ENCODE results near the gene OPN1SW.

Gene OPN1SW

GRCh38 chr7:128737867-128738385 is 37.7 kb downstream of the OPN1SW start:
- Histone ChIP-seq H3K4me3 (ENCODE audit: low read depth, low read length, poor library complexity, severe bottlenecking) (no peak overlapping the region), H3K27ac (ENCODE audit: low read depth, low read length, poor library complexity, severe bottlenecking) (no peak overlapping the region), H3K4me2 (ENCODE audit: low read length) (no peak overlapping the region), H3K9ac (ENCODE audit: low read length) (no peak overlapping the region), H3K27me3 (ENCODE audit: insufficient read depth, low read length) (no peaks in the 10 kb centered on the region), H3K9me2 (ENCODE audit: low read depth, low read length) (no peaks in the 10 kb centered on the region), H4K20me1 (ENCODE audit: insufficient read depth, low read length) (no peaks in the 10 kb centered on the region), H2AFZ (ENCODE audit: low read length) (peak overlapping the region; percentile 15), H3K79me2 (ENCODE audit: insufficient read depth, low read length) (peaks cover 36% of the 10 kb centered on the region), H3K4me1 (ENCODE audit: insufficient read depth, low read length, severe bottlenecking) (peaks cover 35% of the 10 kb centered on the region), H3F3A (ENCODE audit: insufficient read depth, low read length) (no peaks in the 10 kb centered on the region), H3K36me3 (ENCODE audit: insufficient read depth, low read length) (peaks cover 6% of the 10 kb centered on the region; the same call in 1 of the 2 replicates), H3K9me3 (ENCODE audit: low read length) (no peaks in the 10 kb centered on the region)
- TF ChIP-seq CTCF (IDR thresholded peaks at IDR 0.05; ENCODE audit: low read length): no peak
- no peak for TF ChIP-seq EZH2 (IDR thresholded peaks at IDR 0.05; ENCODE audit: borderline replicate concordance, low read length)

GRCh38 chr7:128737441-128737840 is 38.2 kb downstream of the OPN1SW start:
- Histone ChIP-seq H3K27me3 (ENCODE audit: insufficient read depth, low read length) (no peaks in the 10 kb centered on the region), H3K4me3 (ENCODE audit: low read depth, low read length, poor library complexity, severe bottlenecking) (no peak overlapping the region), H3K9ac (ENCODE audit: low read length) (no peak overlapping the region), H3K36me3 (ENCODE audit: insufficient read depth, low read length) (peaks cover 6% of the 10 kb centered on the region; the same call in 1 of the 2 replicates), H3K4me2 (ENCODE audit: low read length) (no peak overlapping the region), H3K79me2 (ENCODE audit: insufficient read depth, low read length) (peaks cover 32% of the 10 kb centered on the region), H3K9me2 (ENCODE audit: low read depth, low read length) (no peaks in the 10 kb centered on the region), H3K4me1 (ENCODE audit: insufficient read depth, low read length, severe bottlenecking) (peaks cover 35% of the 10 kb centered on the region), H2AFZ (ENCODE audit: low read length) (peak overlapping the region; percentile 15; the same call in 1 of the 2 replicates), H3K9me3 (ENCODE audit: low read length) (no peaks in the 10 kb centered on the region), H3K27ac (ENCODE audit: low read depth, low read length, poor library complexity, severe bottlenecking) (no peak overlapping the region), H3F3A (ENCODE audit: insufficient read depth, low read length) (no peaks in the 10 kb centered on the region), H4K20me1 (ENCODE audit: insufficient read depth, low read length) (no peaks in the 10 kb centered on the region)
- no peak for TF ChIP-seq CTCF (IDR thresholded peaks at IDR 0.05; ENCODE audit: low read length)
- TF ChIP-seq EZH2 (IDR thresholded peaks at IDR 0.05; ENCODE audit: borderline replicate concordance, low read length): no peak

DNA sequence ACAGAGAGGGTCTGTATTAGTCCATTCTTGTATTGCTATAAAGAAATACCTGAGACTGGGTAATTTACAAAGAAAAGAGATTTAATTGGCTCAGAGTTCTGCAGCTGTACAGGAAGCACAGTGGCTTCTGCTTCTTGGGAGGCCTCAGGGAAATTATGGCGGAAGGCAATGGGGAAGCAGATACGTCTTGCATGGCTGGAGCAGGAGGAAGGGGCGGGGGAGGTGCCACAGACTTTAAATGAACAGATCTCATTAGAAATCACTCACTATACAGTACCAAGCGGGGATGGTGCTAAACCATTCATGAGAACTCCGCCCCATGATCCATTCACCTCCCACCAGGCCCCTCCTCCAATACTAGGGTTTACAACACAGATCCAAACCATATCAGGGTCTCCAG is 40.2 kb downstream of the OPN1SW start:
- Histone ChIP-seq H3F3A (ENCODE audit: insufficient read depth, low read length) (no peaks in the 10 kb centered on the region), H3K36me3 (ENCODE audit: insufficient read depth, low read length) (no peaks in the 10 kb centered on the region), H3K4me3 (ENCODE audit: low read depth, low read length, poor library complexity, severe bottlenecking) (no peak overlapping the region), H3K9me3 (ENCODE audit: low read length) (no peaks in the 10 kb centered on the region), H3K4me2 (ENCODE audit: low read length) (no peak overlapping the region), H2AFZ (ENCODE audit: low read length) (no peak overlapping the region), H3K9ac (ENCODE audit: low read length) (no peak overlapping the region), H3K27me3 (ENCODE audit: insufficient read depth, low read length) (no peaks in the 10 kb centered on the region), H4K20me1 (ENCODE audit: insufficient read depth, low read length) (no peaks in the 10 kb centered on the region), H3K4me1 (ENCODE audit: insufficient read depth, low read length, severe bottlenecking) (peaks cover 24% of the 10 kb centered on the region), H3K9me2 (ENCODE audit: low read depth, low read length) (no peaks in the 10 kb centered on the region), H3K79me2 (ENCODE audit: insufficient read depth, low read length) (peaks cover 12% of the 10 kb centered on the region), H3K27ac (ENCODE audit: low read depth, low read length, poor library complexity, severe bottlenecking) (no peak overlapping the region)
- TF ChIP-seq CTCF (IDR thresholded peaks at IDR 0.05; ENCODE audit: low read length) (no peak), EZH2 (IDR thresholded peaks at IDR 0.05; ENCODE audit: borderline replicate concordance, low read length) (no peak)

All from OCI-LY1 (cell line).